HepG2 (cell line): ENCODE data around the gene PLCB2.

Experiments used
- EP300 ChIP-seq, 3 experiments: sonication (generic) in 1 of 3; formaldehyde crosslinking in 1 of 3; IDR thresholded peaks; 2 replicates each; pipeline versions ENCODE4 v1.5.1 to v1.6.1; 2011 to 2020; ENCODE audit warnings: low read depth in 2 of 3, low read length in 2 of 3, borderline replicate concordance in 1 of 3, improper control_type of control experiment in 1 of 3, mild to moderate bottlenecking in 1 of 3, missing genetic modification reagents in 1 of 3, moderate library complexity in 1 of 3
- FOXJ3 ChIP-seq: sonication (generic); formaldehyde crosslinking; IDR thresholded peaks from 2 replicates; pipeline ENCODE4 v1.4.0; 2020; ENCODE audit warnings: missing genetic modification reagents, mild to moderate bottlenecking, borderline replicate concordance
- POLR2A ChIP-seq, 2 experiments: IDR thresholded peaks; 2 replicates each; pipeline ENCODE4 v1.6.1; 2011; ENCODE audit warnings: low read depth in 2 of 2, low read length in 2 of 2, mild to moderate bottlenecking in 1 of 2, moderate library complexity in 1 of 2; ENCODE audit not compliant: insufficient read depth in 1 of 2
- POLR2AphosphoS5 ChIP-seq: IDR thresholded peaks from 2 replicates; pipeline ENCODE4 v1.6.1; 2012; ENCODE audit warnings: low read depth, low read length
- SUZ12 ChIP-seq: fragments of 150-350 bp; IDR thresholded peaks from 2 replicates; pipeline ENCODE4 v1.6.1; 2014; ENCODE audit warnings: low read depth, low read length
- U2AF2 ChIP-seq: fragments of 200-400 bp; formaldehyde crosslinking; IDR thresholded peaks from 2 replicates; pipeline ENCODE4 v1.6.1; 2017; ENCODE audit warnings: low read depth, mild to moderate bottlenecking, low read length
- ZNF337 ChIP-seq: sonication (generic); formaldehyde crosslinking; IDR thresholded peaks from 2 replicates; pipeline ENCODE4 v1.5.1; 2020; ENCODE audit warnings: missing genetic modification reagents, low read depth, mild to moderate bottlenecking, borderline replicate concordance
- ZNF616 ChIP-seq: sonication (generic); formaldehyde crosslinking; IDR thresholded peaks from 2 replicates; pipeline ENCODE4 v1.5.0; 2020; ENCODE audit warnings: low read depth, mild to moderate bottlenecking, missing genetic modification reagents
- TF ChIP-seq, protein P1 (sequence below): sonication (generic); formaldehyde crosslinking; IDR thresholded peaks from 2 replicates; pipeline ENCODE4 v1.4.0; 2020; ENCODE audit warnings: mild to moderate bottlenecking, missing genetic modification reagents
- TF ChIP-seq, protein P2 (sequence below): sonication (generic); formaldehyde crosslinking; IDR thresholded peaks from 2 replicates; pipeline ENCODE4 v1.4.0; 2020; ENCODE audit warnings: mild to moderate bottlenecking, low read depth, missing genetic modification reagents

DNA sequence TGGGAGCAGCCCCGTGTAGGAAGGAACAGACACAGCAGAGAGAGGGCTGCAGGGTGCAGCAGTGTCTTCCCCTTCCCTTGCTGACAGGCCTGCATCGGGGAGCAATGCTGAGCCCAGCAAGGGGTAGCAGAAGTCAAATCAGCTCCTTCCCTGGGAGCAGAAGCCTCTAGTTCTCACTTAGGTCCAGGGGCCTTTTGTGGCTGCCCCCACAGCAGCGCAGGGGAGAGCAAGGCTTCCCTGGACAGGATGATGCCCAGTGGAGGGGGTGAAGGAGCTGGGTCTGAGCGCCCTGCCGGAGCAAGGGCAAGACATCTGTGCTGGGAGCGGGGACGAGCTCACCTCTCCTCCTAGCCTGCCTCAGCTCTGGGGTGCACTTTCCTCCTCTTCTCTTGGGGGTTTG is 827 bp downstream of the PLCB2 start:
- TF ChIP-seq U2AF2: no peak
- no peak for TF ChIP-seq SUZ12
- TF ChIP-seq POLR2A (IDR thresholded peaks at IDR 0.05; ENCODE audit: insufficient read depth in 1 of 2, low read depth in 2 of 2, low read length in 2 of 2): no peak
- TF ChIP-seq ZNF616 (CRISPR knock-in tag): no peak
- TF ChIP-seq, protein P1, sequence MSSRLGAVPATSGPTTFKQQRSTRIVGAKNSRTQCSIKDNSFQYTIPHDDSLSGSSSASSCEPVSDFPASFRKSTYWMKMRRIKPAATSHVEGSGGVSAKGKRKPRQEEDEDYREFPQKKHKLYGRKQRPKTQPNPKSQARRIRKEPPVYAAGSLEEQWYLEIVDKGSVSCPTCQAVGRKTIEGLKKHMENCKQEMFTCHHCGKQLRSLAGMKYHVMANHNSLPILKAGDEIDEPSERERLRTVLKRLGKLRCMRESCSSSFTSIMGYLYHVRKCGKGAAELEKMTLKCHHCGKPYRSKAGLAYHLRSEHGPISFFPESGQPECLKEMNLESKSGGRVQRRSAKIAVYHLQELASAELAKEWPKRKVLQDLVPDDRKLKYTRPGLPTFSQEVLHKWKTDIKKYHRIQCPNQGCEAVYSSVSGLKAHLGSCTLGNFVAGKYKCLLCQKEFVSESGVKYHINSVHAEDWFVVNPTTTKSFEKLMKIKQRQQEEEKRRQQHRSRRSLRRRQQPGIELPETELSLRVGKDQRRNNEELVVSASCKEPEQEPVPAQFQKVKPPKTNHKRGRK (CRISPR knock-in tag): no peak
- TF ChIP-seq EP300 (IDR thresholded peaks at IDR 0.05; ENCODE audit: low read depth in 2 of 2, low read length in 2 of 2): no peak
- no peak for TF ChIP-seq EP300 (CRISPR knock-in tag; IDR thresholded peaks at IDR 0.05; ENCODE audit: borderline replicate concordance)
- TF ChIP-seq ZNF337 (CRISPR knock-in tag): no peak
- TF ChIP-seq FOXJ3 (CRISPR knock-in tag): no peak
- TF ChIP-seq POLR2AphosphoS5: no peak
- TF ChIP-seq, protein P2, sequence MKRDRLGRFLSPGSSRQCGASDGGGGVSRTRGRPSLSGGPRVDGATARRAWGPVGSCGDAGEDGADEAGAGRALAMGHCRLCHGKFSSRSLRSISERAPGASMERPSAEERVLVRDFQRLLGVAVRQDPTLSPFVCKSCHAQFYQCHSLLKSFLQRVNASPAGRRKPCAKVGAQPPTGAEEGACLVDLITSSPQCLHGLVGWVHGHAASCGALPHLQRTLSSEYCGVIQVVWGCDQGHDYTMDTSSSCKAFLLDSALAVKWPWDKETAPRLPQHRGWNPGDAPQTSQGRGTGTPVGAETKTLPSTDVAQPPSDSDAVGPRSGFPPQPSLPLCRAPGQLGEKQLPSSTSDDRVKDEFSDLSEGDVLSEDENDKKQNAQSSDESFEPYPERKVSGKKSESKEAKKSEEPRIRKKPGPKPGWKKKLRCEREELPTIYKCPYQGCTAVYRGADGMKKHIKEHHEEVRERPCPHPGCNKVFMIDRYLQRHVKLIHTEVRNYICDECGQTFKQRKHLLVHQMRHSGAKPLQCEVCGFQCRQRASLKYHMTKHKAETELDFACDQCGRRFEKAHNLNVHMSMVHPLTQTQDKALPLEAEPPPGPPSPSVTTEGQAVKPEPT: no peak
